Peyer's patch (tissue), 4 donors: Measurements from ENCODE around the gene CADPS. TPM values are rescaled to one million over a fixed set of nuclear protein-coding genes. Genes with fewer than 3 reads are reported as not detected.

Source experiments
- DNase-seq, 3 donors: peaks; one replicate each; pipeline ENCODE4 v3.0.0-alpha.2; 2017 to 2019
- H3K27ac ChIP-seq, 4 donors: fragments of 200-600 bp; sonication (generic); one replicate each; pipeline ENCODE4 v1.5.1; 2016 to 2019
- H3K27me3 ChIP-seq, 2 donors: fragments of 200-600 bp; sonication (generic); one replicate each; pipeline ENCODE4 v1.5.1; 2019
- H3K36me3 ChIP-seq, 3 donors: fragments of 200-600 bp; sonication (generic); one replicate each; pipeline ENCODE4 v1.5.1; 2016 to 2019
- H3K4me1 ChIP-seq, 4 donors: fragments of 200-600 bp; sonication (generic); one replicate each; pipeline ENCODE4 v1.5.1; 2016 to 2019
- H3K4me3 ChIP-seq, 4 donors: fragments of 200-600 bp; sonication (generic); 1 replicate in 3 of 4; 2 replicates in 1 of 4; pipeline ENCODE4 v1.5.1; 2016 to 2019; ENCODE audit warnings: mild to moderate bottlenecking in 1 of 4
- H3K9me3 ChIP-seq, 4 donors: fragments of 200-600 bp; sonication (generic); one replicate each; pipeline ENCODE4 v1.5.1; 2016 to 2019; ENCODE audit warnings: mild to moderate bottlenecking in 1 of 4
- CTCF ChIP-seq, 6 experiments: fragments of 450-650 bp in 4 of 6; fragments of 200-600 bp in 2 of 6; sonication (generic) in 1 of 6; IDR thresholded peaks; one replicate each; pipeline ENCODE4 v1.5.1; 2017 to 2019; ENCODE audit warnings: antibody characterized with exemption in 6 of 6, mild to moderate bottlenecking in 3 of 6, moderate library complexity in 1 of 6
- POLR2A ChIP-seq, 2 donors: fragments of 450-650 bp; IDR thresholded peaks; one replicate each; pipeline ENCODE4 v1.5.1; 2017; ENCODE audit warnings: antibody characterized with exemption in 2 of 2, mild to moderate bottlenecking in 2 of 2, moderate library complexity in 2 of 2
- total RNA-seq, 4 donors: library from RNA; depleted of rRNA; stranded (reverse); fragments of >200 nt; gene quantifications; one replicate each; pipeline ENCODE4 v1.1.0, GENCODE V29; 2016

Gene CADPS
- total RNA-seq, 4 donors from 2014 or later = 6.4 to 29.7 (median 18.1) TPM

GRCh38 chr3:62676689-62677271 is 198.4 kb downstream of the CADPS start:
- no peak for DNase-seq
- Histone ChIP-seq H3K27ac (no peak overlapping the region), H3K36me3 (no peaks in the 10 kb centered on the region), H3K4me1 (no peaks in the 10 kb centered on the region), H3K27me3 (no peaks in the 10 kb centered on the region), H3K4me3 (no peak overlapping the region), H3K9me3 (no peaks in the 10 kb centered on the region)
- TF ChIP-seq POLR2A (IDR thresholded peaks at IDR 0.05) (no peak), CTCF (IDR thresholded peaks at IDR 0.05) (no peak)

GRCh38 chr3:62675492-62675891 is 199.7 kb downstream of the CADPS start:
- Histone ChIP-seq H3K9me3 (no peaks in the 10 kb centered on the region), H3K27ac (no peak overlapping the region), H3K36me3 (no peaks in the 10 kb centered on the region), H3K4me1 (no peaks in the 10 kb centered on the region), H3K27me3 (no peaks in the 10 kb centered on the region), H3K4me3 (no peak overlapping the region)
- TF ChIP-seq POLR2A (IDR thresholded peaks at IDR 0.05) (no peak), CTCF (IDR thresholded peaks at IDR 0.05) (no peak)
- DNase-seq = no peak

GRCh38 chr3:62672988-62673313 is 202.3 kb downstream of the CADPS start:
- Histone ChIP-seq H3K4me1 (no peaks in the 10 kb centered on the region), H3K4me3 (no peak overlapping the region), H3K36me3 (no peaks in the 10 kb centered on the region), H3K9me3 (no peaks in the 10 kb centered on the region), H3K27ac (no peak overlapping the region), H3K27me3 (no peaks in the 10 kb centered on the region)
- DNase-seq = no peak
- TF ChIP-seq CTCF (IDR thresholded peaks at IDR 0.05) (no peak), POLR2A (IDR thresholded peaks at IDR 0.05) (no peak)

GRCh38 chr3:62672270-62672987 is 202.8 kb downstream of the CADPS start:
- Histone ChIP-seq H3K9me3 (no peaks in the 10 kb centered on the region), H3K27me3 (no peaks in the 10 kb centered on the region), H3K4me1 (no peaks in the 10 kb centered on the region), H3K27ac (no peak overlapping the region), H3K36me3 (no peaks in the 10 kb centered on the region), H3K4me3 (no peak overlapping the region)
- no peak for TF ChIP-seq CTCF (IDR thresholded peaks at IDR 0.05)
- TF ChIP-seq POLR2A (IDR thresholded peaks at IDR 0.05) = no peak
- DNase-seq = no peak

- Histone ChIP-seq H3K4me3 (no peak overlapping the region), H3K27me3 (no peaks in the 10 kb centered on the region), H3K4me1 (no peaks in the 10 kb centered on the region), H3K27ac (no peak overlapping the region), H3K36me3 (no peaks in the 10 kb centered on the region), H3K9me3 (no peaks in the 10 kb centered on the region)
- no peak for DNase-seq
- TF ChIP-seq POLR2A (IDR thresholded peaks at IDR 0.05) (no peak), CTCF (IDR thresholded peaks at IDR 0.05) (no peak)
Observed at GRCh38 chr3:62670351-62670750, 204.9 kb downstream of the CADPS start.
